ENCODE data around the gene NAP1L1. TPM values are rescaled to one million over a fixed set of nuclear protein-coding genes. Genes with fewer than 3 reads are reported as not detected.
"Not testable (repeated sequence)": the region's sequence is repeated elsewhere in the genome, so short reads cannot be mapped to it uniquely, and the experiment has no call there.

Gene NAP1L1
- total RNA-seq, 1 donor from 2014 or later = 481 TPM

GRCh38 chr12:75990189-75990912, 94.1 kb downstream of the NAP1L1 start:
- DNase-seq (ENCODE audit: low read depth) = no peak

- DNase-seq (ENCODE audit: low read depth) = not testable (repeated sequence)
Observed at GRCh38 chr12:75987709-75988108, 96.8 kb downstream of the NAP1L1 start.

Other genes starting within 250 kb of the NAP1L1 start
- 38.2 and 68.7 TPM in 2 replicates for gene PHLDA1, start 52.9 kb downstream of the NAP1L1 start, total RNA-seq